Astrocyte (in vitro differentiated cells and primary cell): ENCODE measurements around the gene PCBP4.

Experiments
- CTCF ChIP-seq: IDR thresholded peaks from 2 replicates; pipeline ENCODE4 v1.5.1; 2011; ENCODE audit warnings: low read depth, mild to moderate bottlenecking, inconsistent platforms, low read length, moderate library complexity; ENCODE audit not compliant: insufficient read depth
- EZH2 ChIP-seq: IDR thresholded peaks from 2 replicates; pipeline ENCODE4 v1.6.1; 2012; ENCODE audit warnings: mild to moderate bottlenecking, low read length, inconsistent platforms; ENCODE audit not compliant: insufficient read depth

DNA sequence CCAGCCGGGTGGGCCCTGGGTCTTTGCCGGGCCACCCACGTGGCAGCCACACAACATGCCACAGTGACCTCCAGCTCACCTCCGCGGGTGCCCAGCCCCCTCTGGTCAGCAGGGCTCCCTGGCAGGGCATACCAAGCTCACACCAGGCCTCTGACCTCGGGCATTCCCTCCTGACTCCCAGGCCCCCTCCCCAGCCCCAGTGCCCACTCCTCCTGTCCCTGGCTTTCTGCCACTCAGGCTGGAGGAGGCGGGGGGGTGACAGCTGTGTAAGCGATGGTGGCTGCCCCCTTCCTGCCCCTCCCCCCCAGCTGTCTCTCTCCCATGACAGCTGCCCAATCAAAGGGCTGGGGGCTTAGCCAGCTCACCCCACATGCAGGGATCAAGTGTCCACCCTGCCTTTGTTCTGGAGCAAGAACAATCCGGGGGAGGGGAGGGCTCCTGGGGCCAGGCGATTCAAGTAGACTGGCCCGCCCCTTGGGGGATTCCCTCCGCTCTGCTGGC, 3.3 kb downstream of the PCBP4 start:
- TF ChIP-seq CTCF: no peak
- no peak for TF ChIP-seq EZH2
